GM21786 (cell line): ENCODE results near the gene CUL7.
"Not testable (repeated sequence)": the region's sequence is repeated elsewhere in the genome, so short reads cannot be mapped to it uniquely, and the experiment has no call there.

Experiments
- ATAC-seq: cut with Tn5 transposase; IDR thresholded peaks from one replicate; pipeline ENCODE4 v1.9.1; 2021; ENCODE audit not compliant: unreplicated experiment

Gene CUL7

DNA sequence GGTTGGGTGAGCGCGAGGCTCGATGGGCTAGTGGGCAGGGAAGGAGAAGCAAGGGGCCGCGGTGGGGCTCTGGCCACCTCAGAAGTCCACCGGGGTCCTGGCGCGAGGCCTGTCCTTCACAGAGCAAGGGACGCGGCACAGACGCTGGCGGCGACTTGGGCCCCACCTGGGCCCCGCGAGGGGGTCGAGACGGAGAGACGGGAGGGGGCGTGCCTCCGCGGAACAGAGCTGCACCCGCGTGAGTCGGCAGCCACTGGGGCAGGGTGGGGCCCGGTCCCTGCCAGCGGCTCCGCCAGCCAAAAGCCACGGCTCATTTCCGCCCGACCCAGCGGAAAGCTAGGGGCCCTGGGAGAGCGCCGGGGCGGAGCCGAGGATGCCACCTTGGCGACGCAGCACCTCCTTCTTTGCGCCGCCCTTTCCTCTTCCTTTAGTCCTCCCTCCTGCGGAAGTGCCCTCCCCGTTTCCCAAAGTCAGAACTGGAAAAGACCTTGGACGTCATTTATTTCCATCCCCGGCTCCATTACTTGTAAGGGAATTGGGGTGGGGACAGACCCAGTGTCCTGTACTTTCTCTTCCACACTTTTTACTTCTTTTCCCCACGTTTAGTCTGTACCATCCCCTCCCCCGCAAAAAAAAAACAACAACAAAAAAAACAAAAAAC lies at the start of gene CUL7:
TSS of gene CUL7 (minus strand) at position 307 of the 661 bp plus-strand sequence. CDS start 1,063 bp downstream, outside the sequence.
- ATAC-seq: peak; percentile 91

DNA sequence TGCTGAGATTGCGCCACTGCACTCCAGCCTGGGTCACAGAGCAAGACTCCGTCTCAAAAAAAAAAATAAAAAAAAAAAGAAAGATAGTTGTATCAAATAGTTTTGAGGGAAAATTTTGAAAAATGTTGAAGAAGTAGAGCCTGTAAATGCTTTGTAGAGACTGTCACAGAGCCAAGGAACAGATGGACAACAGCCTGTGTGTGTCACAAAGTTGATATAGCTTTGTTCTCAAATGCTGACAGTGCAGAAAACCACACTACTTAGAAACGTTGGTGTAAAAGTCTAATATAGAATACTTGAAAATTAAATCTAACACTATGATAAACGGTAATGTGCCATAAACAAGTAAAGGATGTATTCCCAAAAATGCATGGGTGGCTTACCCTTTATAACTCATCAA lies 47.8 kb upstream of the CUL7 start:
- ATAC-seq: no peak

DNA sequence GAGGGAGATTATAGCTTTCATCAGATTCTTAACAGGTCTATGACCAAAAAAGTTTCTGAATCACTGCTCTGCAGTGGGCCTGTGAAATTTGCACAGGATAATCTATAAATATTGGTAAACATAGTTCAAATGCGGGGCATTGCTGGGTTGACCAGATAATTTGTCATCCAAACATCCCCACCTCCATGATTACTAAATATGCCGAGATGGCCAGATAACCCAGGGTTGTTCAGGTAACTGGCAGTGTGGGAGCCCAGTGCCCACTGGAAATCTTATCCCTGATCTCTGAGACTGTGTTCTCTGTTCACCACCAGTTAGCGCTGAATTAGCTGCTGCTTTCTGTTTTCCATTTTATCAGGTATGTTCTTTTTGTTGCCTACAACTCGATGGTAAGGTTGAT lies 43.9 kb upstream of the CUL7 start:
- no peak for ATAC-seq

DNA sequence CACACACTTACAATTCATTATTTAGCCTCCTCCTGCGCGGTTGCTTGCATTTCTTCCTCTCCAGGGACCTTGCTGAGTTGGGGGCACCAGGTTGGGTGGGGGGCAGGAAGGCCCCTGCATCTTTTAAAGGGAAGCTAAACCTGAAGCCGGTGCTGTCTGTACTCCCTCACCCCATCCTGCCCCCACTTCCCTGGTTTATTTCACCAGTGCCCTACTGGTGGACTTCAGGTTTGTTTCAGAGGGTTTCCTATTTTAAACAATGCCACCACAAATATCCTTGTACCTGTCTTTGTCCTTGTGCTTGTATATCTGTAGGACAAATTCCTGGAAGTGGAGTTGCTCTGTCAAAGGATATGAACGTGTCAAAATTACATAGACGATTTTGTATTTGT lies 43.4 kb upstream of the CUL7 start:
- no peak for ATAC-seq

DNA sequence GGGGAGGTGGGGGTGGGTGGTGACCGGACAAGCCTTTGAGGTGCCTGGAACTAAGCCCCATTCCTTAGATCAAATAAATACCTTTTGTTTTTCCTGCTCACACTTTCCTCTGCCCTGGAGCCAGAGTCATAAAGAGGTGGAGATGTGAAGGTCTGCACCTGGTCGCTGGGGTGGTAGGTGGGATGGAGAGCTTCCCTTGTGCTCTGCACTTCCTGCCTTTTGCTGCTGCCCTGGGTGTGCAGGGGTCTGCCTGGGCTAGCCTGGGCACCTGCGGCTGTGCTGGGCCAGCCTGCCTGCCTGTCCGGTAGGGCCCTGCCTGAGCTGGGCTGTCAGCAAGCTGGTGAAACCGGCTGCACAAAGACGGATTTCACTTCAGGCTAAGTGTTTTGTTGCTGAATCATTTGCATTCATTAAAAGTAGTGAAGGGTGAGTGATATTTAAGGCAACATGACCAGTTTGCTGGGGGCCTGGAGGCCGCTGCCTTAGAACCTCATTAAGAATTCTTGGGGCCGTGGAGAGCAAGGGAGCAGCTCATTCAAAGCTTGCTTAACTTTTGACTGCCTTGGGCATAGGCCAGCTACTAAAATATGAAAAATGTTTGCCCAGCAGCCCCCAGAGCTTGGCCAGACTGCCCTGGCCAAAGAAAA lies 42.9 kb upstream of the CUL7 start:
- no peak for ATAC-seq

DNA sequence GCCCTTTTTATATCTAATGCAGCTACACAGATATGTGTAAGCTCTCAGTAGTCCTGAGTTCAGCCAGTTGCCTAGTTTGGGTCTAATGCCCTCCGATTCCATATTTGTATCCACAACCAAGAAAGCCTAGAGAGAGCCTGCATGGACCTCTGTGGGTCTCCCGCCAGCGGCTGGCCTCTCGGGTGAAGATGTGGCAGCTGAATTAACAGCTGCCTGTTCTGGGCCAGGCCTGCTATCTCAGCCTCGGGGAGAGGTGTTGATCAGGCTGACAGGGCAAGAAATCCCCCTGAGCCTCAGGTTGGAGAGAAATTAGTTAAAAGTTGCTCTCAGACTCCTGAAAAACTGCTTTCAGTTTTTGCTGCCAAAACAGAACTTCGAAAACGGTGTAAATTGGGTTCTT lies 42.3 kb upstream of the CUL7 start:
- ATAC-seq: no peak

DNA sequence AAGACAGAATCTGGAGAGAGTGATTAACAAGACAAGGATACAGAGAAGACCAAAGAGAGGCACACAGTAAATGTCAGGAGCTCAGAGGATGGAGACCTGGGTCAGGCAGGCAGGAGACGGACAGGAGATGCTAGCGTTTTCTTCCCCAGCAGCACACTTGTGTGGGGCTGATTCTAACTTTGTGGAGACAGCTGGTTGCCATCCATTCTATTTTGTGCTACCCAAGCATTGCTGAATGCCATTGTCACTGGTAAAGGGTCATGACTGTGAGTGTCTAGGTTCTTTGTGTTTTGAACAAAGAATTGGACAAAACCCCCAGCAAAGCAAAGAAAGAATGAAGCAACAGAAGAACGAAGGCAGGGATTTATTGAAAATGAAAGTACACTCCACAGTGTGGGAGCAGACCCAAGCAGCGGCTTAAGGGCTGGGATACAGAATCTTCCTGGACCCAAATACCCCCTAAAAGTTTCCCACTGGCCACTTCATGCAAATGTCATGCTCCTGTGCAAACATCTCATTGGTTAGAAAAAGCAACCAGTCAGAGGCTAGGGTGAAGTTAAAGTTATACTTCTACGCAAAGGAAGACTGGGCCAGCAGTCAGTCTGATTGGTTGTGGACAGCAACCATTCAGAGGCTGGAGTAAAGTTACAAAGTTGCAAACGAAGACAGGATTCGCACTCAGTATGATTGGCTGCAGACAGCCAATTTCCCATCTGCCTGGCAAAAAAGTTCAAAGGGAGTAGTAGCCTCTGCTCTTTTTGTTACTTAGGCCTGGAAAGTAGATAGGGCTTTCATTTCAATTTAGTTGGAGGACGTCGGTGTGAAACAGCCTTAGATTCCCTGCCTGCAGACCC lies 40.0 kb upstream of the CUL7 start:
- ATAC-seq: no peak

DNA sequence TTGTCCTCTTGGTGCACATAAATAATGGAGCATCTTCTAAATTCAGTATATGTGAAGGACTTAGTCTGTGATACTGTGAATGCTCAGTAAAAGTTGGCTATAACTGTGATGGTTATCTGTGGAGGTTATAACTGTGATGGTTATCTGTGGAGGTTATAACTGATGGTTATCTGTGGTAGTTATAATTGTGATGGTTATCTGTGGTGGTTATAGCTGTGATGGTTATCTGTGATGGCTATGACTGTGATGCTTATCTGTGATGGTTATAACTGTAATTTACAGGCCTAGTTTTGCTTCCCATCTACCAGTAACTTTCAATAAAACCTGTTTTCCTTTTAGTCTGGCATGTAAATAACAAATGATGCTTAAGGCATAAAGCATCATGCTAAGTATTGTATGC lies 39.0 kb upstream of the CUL7 start:
- no peak for ATAC-seq

DNA sequence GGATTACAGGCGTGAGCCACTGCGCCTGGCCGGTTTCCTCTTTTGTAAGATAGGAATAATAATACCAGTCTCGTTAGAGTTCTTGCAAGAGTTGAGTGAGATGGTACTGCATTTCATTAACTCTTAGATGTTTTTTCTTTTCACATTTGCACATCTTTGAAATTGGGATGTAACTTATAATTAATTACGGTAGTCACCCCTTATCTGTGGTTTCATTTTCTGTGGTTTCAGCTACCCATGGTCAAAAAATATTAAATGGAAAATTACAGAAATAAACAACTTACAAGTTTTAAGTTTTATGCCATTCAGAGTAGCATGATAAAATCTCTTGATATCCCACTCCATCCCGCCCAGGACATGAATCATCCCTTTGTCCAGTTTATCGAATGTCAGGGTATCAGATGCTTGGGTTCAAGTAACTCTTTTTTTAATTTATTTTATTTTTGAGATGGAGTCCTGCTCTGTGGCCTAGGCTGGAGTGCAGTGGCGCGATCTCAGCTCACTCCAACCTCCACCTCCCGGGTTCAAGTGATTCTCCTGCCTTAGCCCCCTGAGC lies 37.9 kb upstream of the CUL7 start:
- ATAC-seq: no peak

DNA sequence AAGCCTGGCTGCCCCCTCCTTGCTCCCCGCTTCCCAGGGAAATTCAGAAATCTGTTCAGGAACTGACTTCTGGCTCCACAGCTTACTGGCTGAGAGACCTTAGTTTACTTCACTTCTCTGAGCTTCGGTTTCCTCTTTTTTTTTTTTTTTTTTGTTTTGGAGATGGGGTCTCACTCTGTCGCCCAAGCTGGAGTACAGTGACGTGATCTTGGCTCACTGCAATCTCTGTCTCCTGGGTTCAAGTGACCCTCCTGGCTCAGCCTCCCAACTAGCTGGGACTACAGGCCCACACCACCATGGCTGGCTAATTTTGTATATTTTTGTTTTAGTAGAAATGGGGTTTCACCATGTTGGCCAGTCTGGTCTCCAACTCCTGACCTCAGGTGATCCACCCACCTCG lies 37.4 kb upstream of the CUL7 start:
- no peak for ATAC-seq

DNA sequence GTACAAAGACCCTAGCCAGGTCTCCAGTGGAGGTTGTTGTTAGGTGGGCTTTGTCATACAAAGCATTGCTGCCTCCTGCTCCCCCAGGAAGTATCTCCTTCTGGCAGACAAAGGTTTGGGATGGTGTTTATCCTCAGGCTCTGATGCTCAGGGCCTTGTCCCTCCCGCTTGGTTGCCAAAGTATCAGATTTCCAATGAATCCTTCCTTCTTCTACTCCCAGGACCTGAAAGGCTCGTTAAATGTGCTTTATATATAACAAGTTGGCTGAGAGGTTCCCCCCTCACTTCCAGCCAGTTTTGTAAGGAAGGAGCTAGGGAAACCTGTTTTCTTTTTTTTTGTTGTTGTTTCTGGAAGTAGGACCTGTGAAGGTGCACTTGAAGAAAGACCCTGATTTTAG lies 36.9 kb upstream of the CUL7 start:
- ATAC-seq: no peak

DNA sequence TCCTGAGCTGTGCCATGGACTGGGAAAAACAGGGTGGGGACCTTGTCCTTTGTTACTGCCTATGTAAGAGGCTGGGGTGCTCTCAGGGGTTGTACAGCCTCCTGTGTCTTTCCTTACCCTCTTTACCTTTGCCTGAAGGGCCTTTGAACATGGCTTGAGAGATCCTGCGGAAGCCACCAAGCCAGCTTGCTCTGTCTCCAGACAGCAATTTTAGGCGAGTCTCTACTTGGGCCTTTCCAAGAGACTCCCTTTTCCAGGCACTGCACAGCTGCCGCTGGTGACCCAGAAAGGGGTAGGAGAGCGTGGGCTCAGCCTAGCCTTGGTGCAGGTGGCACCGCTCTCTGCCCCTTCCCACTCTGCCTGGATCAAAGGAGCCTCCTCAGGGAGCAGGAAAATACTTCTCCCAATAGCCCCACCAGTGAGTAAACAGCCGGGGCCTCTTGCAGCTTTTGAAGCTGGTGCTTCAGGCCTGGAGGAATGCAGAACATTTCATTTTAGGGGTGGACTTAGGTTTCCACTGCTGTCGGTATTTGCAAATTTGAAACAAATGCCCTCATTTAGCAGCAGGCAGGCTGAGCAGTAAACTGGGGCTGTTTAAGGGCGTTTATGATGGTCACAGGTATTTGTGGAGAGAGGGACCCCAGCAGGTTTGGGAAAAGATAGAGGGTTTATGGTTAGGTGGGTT lies 36.4 kb upstream of the CUL7 start:
- no peak for ATAC-seq

DNA sequence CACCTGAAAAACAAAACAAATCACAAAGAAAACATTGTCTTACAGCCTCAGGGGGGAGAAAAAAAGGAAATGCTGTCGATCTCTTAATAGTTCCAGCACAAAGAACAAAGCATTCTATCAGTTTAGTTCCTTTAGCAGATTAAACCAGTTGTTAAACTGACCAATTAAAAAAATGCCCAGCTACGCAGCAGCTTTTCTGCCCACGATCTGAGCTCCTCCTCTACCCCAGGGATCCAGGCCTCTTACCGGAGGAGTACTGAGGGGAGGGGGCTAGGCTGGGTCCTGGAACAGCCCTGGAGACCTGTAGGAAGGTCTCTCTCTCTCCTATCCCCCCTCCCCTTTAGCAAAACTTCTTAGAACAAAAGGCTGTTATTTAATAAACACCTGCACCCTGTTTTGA lies 35.8 kb upstream of the CUL7 start:
- ATAC-seq: no peak

DNA sequence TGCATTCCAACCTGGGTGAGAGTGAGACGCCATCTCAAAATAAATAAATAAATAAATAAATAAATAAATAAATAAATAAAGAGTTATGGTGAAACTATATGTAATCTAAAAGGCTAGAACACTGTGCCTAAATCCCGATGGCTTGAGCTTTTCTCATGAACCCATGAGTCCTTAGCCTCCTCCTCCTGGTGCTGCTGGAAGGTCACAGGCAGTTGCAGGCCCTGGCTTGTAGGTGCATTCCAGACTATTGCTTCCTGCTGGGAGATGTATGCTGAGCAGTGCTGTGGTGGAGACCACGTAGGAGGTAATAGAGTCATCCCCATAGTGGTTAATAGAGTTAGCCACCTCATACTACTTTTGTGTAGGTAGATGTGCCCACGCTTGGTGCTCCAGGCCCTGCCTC lies 35.0 kb upstream of the CUL7 start:
- no peak for ATAC-seq

DNA sequence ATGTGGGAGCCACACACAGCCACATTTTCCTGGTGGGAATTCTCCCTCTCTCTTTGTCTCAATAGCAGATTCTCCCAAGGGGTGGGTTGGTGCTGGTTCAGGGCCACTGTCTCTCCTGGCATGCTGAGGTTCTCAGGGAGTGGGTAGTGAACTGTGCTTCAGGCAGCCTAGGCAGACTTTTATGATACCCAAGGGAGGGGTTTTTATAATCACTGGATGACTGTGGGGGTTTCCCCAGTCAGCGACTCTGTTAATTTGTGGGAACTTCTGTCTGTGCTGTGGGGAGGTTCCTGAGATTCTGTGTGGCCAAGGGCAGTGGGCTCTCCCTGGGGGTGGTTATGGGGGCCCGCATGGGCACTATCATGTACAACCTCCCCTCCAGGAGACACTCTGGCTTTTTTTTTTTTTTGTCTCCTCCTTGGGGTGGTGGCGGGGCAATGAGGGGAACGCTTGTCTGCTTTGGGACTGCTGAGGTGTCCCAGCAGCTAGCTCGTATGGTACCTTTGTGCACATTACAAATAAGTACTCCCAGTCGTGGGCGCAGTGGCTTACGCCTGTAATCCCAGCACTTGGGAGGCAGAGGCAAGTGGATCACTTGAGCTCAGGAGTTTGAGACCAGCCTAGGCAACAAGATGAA lies 32.5 kb upstream of the CUL7 start:
- no peak for ATAC-seq

DNA sequence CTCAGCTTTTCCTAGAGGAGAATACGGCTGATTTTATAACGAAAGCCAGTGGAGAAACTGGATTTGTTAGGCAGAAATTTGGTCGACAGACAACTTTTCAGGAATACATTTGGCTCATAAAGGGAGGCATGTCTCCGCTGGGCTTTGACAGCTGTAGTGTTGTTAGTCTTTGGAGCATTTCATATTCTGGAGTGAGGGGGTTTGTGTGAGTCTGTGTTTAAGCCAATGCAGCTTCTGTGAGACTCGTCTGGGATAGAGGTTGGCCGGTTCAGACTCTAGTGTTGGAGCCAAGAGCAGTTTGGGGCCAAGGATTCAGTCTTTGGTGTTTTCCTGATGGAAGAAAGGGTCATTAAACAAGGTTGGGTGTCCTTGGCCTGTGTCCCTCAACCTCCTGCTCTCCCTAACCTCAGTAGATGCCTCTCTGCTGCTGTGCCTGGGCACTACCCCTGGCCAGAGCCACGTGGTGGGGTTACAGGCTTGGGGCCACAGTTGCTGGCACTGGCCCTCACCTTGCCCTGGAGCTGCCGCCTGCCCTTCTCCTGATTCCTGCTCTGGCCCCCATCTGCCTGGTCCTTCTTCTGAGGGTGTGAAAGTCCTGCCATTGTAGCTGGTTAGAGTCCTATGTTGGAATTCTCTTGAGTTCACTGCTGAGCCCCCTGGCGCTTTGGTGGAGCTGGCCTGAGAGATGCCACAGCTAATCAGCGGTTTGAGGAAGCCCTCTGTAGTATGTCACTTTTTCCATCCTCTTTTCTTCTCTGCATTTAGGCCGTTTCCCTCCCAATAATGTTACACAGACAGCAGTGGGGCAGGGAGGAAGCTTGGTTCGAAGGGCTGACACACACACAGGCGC lies 29.4 kb upstream of the CUL7 start:
- no peak for ATAC-seq

DNA sequence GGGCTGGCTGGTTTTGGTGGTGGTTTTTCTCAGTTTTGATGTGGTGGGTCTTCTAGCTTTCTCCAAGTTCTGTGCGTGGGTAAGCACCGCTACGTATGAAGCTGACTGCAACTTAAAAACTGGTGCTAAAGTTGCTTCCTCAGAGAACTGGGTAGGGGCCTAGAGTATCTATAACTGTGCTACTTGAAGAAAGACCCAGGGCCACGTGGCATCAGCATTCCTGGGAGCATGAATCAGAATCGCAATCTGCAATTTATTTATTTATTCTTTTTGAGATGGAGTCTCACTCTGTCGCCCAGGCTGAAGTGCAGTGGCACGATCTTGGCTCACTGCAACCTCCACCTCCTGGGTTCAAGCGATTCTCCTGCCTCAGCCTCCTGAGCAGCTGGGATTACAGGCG lies 28.3 kb upstream of the CUL7 start:
- not testable (repeated sequence) for ATAC-seq

DNA sequence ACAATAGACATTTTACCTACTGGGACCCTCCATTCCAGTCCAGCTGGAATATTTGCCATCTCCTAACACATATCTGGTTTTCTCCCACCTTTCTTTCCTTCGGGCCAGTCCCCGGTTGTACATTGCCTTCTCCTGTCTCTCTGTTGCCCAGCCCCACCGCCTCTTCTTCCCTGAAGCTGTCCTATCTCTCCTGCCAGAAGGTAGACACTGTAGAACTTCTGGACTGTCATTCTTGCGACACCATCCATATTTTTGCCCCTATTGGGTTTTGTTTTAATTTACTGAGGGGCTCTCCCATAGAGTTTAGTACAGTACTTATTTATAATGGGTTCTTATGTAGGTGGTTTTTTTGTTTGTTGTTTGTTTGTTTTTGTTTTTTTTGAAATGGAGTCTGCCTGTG lies 27.4 kb upstream of the CUL7 start:
- no peak for ATAC-seq

DNA sequence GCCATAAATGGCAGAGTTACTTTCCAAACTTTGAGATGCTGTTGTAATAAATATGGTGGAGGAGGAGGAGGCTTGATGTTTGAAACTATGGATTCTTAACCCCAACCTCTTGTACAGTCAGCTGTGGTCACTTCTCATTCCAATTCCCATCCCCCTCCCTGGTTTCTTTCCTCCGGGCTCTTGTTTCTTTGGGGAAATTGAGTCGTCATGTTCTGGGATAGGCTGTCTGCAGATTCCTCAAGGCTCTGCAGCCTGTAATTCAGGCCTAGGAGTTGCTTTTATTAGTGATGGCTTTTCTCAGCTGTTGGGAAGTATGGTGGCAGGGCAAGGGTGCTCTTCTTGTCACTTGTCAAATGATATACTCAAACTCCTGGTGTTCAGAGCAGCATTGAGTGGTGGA lies 25.0 kb upstream of the CUL7 start:
- no peak for ATAC-seq

DNA sequence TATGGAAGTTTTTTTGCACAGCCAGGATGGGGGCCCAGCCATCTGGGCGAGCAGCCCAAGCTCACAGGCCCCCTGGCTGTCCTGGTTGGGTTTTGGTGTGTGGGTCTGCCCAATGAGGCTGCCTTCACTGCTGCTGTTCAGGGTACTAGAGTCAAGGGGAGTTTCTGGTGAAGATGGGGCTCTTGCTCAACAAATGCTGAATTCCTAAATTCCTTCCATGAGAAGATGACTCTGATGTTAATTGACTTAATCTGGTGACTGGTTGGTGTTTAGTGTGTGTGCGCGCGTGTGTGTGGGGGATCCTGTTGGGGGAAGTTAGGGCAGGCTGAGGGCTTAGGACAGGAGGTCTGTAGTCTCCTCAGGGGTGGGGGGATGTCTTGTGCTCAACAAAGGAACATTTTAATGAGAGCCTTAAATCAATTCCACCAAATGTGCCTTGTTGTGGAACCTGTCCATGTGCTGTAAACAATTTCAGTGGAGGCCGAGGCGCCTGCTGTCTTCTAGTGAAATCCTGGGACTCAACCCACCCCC lies 24.4 kb upstream of the CUL7 start:
- ATAC-seq: no peak
